SK-N-SH treated with all-trans-retinoic acid at 6 μM for 48 hours (cell line): ENCODE results near the gene C15orf39.
"Not testable (repeated sequence)": the region's sequence is repeated elsewhere in the genome, so short reads cannot be mapped to it uniquely, and the experiment has no call there.

Experiments
- ATAC-seq: fragments of 200-7000 bp; cut with Tn5 transposase; 3 replicates; pipeline ENCODE4 v1.9.1; 2020; ENCODE audit warnings: mild to moderate bottlenecking, moderate library complexity
- ARNTL ChIP-seq: fragments of 450-650 bp; formaldehyde crosslinking; IDR thresholded peaks from 2 replicates; pipeline ENCODE4 v1.5.0; 2020; ENCODE audit warnings: low read depth, mild to moderate bottlenecking, moderate library complexity, borderline replicate concordance
- BACH2 ChIP-seq: fragments of 250-450 bp; sonication (Bioruptor Pico); IDR thresholded peaks from 2 replicates; pipeline ENCODE4 v1.9.0; 2021; ENCODE audit warnings: mild to moderate bottlenecking, borderline replicate concordance
- CSDC2 ChIP-seq: fragments of 250-450 bp; sonication (Bioruptor Pico); IDR thresholded peaks from 2 replicates; pipeline ENCODE4 v1.5.0; 2020; ENCODE audit warnings: mild to moderate bottlenecking, moderate library complexity
- ESRRG ChIP-seq: fragments of 250-450 bp; sonication (Bioruptor Pico); IDR thresholded peaks from 2 replicates; pipeline ENCODE4 v1.6.1; 2021; ENCODE audit warnings: mild to moderate bottlenecking
- GLIS3 ChIP-seq: fragments of 250-450 bp; sonication (Bioruptor Pico); IDR thresholded peaks from 2 replicates; pipeline ENCODE4 v1.5.0; 2020; ENCODE audit warnings: mild to moderate bottlenecking, moderate library complexity
- PPARA ChIP-seq: fragments of 250-450 bp; sonication (Bioruptor Pico); IDR thresholded peaks from 2 replicates; pipeline ENCODE4 v1.5.0; 2020; ENCODE audit warnings: mild to moderate bottlenecking, borderline replicate concordance
- SNAI2 ChIP-seq: fragments of 250-450 bp; sonication (Bioruptor Pico); IDR thresholded peaks from 2 replicates; pipeline ENCODE4 v1.5.0; 2020; ENCODE audit warnings: mild to moderate bottlenecking, moderate library complexity
- TCF4 ChIP-seq: fragments of 250-450 bp; sonication (Bioruptor Pico); IDR thresholded peaks from 2 replicates; pipeline ENCODE4 v1.8.0; 2021; ENCODE audit warnings: mild to moderate bottlenecking, moderate library complexity, borderline replicate concordance
- TOX ChIP-seq: fragments of 250-450 bp; sonication (Bioruptor Pico); IDR thresholded peaks from 2 replicates; pipeline ENCODE4 v1.8.0; 2021; ENCODE audit warnings: mild to moderate bottlenecking, moderate library complexity, borderline replicate concordance
- ZFP3 ChIP-seq: fragments of 250-450 bp; sonication (Bioruptor Pico); IDR thresholded peaks from 2 replicates; pipeline ENCODE4 v1.5.0; 2020; ENCODE audit warnings: mild to moderate bottlenecking, moderate library complexity
- ZNF565 ChIP-seq: fragments of 450-650 bp; formaldehyde crosslinking; conservative IDR thresholded peaks from 2 replicates; pipeline ENCODE4 v1.5.0; 2020; ENCODE audit warnings: low read depth, mild to moderate bottlenecking, moderate library complexity
- TF ChIP-seq, protein P1 (sequence below): fragments of 250-450 bp; sonication (Bioruptor Pico); IDR thresholded peaks from 2 replicates; pipeline ENCODE4 v1.8.0; 2021; ENCODE audit warnings: low read depth, mild to moderate bottlenecking, moderate library complexity, borderline replicate concordance
- TF ChIP-seq, protein P2 (sequence below): fragments of 250-450 bp; sonication (Bioruptor Pico); IDR thresholded peaks from 2 replicates; pipeline ENCODE4 v1.8.0; 2020; ENCODE audit warnings: mild to moderate bottlenecking, moderate library complexity, borderline replicate concordance
- TF ChIP-seq, protein P3 (sequence below): fragments of 250-450 bp; sonication (Bioruptor Pico); IDR thresholded peaks from 2 replicates; pipeline ENCODE4 v1.5.1; 2021; ENCODE audit warnings: mild to moderate bottlenecking, moderate library complexity
- TF ChIP-seq, protein P4 (sequence below): fragments of 250-450 bp; sonication (Bioruptor Pico); IDR thresholded peaks from 2 replicates; pipeline ENCODE4 v1.5.0; 2020; ENCODE audit warnings: mild to moderate bottlenecking, moderate library complexity
- TF ChIP-seq, protein P5 (sequence below): fragments of 250-450 bp; sonication (Bioruptor Pico); IDR thresholded peaks from 2 replicates; pipeline ENCODE4 v1.5.1; 2020; ENCODE audit warnings: low read depth, mild to moderate bottlenecking, moderate library complexity

C15orf39 gene

DNA sequence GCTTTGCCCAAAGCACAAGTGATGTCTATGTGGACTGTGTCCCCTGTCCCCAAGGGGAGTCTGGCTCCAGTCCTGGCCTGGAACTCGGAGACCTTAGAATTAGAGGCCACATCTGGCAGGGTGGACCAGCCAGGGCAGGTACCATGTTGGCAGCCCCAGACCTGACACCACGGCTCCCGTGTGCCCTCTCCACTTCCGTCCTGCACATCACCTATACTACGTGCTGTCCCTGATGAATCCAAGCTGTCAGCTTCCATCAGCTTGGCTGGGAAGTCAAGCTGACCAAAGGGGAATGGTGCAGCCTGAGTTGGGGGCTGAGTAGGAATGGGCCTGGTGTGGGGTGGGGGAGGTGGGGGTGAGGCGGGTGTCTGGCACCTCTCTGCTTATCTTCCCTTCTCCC, 15.3 kb downstream of the C15orf39 start:
- no peak for TF ChIP-seq ARNTL (CRISPR knock-in tag)
- TF ChIP-seq, all 23 proteins: peak for 0
- ATAC-seq = no peak

DNA sequence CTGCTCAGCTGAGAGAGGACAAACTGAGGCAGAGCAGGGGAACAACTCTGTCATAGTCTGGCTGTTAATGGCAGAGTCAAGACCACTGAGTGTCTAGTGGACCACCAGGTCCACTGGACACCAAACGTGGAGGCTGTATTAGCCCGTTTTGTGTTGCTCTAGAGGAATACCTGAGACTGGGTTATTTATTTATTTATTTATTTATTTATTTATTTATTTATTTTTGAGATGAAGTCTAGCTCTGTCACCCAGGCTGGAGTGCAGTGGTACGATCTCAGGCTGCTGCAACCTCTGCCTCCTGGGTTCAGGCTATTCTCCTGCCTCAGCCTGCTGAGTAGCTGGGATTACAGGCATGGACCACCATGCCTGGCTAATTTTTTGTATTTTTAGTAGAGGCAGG, 15.9 kb downstream of the C15orf39 start:
- ATAC-seq = not testable (repeated sequence)

DNA sequence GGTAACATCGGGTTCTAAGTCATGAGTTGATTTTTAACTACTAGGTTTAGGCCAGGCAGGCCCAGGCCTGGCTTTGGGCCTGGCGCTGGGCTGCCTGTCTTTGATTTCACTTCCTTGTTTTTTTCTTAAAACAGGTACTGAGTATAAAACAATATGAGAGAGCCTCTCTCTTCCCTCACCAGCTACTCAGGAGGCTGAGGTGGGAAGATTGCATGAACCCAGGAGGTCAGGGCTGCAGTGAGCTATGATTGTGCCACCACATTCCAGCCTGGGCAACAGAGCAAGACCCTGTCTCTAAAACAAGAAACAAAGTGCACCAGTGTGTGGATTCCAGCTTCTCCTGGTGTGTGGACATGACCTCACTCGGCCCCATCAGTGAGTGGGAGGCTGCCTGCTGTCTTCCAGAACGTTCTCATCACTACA, 17.8 kb downstream of the C15orf39 start:
- ATAC-seq = not testable (repeated sequence)

DNA sequence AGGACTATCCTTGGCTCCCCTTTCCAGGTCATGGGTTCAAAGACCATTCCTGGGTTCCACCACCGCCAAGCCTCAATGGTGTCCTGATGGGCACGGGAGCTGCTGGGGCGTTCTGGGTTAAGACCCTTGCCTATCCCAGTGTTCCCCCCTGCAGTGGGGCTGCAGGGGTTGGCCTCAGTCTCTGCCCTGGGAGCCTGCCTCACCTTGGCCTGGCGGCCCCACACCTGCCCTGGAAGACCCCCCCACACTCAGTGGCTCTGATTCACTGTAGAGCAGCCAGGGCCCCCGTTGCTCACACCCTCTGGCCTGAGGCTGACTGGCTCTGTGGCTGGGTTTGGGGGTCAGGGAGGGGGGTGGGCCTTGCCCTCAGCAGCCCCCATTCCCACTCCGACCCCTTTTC, 22.0 kb downstream of the C15orf39 start:
- TF ChIP-seq SNAI2 (CRISPR knock-in tag) (no peak), ESRRG (no peak)
- TF ChIP-seq, protein P1, sequence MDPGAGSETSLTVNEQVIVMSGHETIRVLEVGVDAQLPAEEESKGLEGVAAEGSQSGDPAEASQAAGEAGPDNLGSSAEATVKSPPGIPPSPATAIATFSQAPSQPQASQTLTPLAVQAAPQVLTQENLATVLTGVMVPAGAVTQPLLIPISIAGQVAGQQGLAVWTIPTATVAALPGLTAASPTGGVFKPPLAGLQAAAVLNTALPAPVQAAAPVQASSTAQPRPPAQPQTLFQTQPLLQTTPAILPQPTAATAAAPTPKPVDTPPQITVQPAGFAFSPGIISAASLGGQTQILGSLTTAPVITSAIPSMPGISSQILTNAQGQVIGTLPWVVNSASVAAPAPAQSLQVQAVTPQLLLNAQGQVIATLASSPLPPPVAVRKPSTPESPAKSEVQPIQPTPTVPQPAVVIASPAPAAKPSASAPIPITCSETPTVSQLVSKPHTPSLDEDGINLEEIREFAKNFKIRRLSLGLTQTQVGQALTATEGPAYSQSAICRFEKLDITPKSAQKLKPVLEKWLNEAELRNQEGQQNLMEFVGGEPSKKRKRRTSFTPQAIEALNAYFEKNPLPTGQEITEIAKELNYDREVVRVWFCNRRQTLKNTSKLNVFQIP = no peak
- TF ChIP-seq, protein P2, sequence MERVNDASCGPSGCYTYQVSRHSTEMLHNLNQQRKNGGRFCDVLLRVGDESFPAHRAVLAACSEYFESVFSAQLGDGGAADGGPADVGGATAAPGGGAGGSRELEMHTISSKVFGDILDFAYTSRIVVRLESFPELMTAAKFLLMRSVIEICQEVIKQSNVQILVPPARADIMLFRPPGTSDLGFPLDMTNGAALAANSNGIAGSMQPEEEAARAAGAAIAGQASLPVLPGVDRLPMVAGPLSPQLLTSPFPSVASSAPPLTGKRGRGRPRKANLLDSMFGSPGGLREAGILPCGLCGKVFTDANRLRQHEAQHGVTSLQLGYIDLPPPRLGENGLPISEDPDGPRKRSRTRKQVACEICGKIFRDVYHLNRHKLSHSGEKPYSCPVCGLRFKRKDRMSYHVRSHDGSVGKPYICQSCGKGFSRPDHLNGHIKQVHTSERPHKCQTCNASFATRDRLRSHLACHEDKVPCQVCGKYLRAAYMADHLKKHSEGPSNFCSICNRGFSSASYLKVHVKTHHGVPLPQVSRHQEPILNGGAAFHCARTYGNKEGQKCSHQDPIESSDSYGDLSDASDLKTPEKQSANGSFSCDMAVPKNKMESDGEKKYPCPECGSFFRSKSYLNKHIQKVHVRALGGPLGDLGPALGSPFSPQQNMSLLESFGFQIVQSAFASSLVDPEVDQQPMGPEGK = no peak
- ATAC-seq = no peak

DNA sequence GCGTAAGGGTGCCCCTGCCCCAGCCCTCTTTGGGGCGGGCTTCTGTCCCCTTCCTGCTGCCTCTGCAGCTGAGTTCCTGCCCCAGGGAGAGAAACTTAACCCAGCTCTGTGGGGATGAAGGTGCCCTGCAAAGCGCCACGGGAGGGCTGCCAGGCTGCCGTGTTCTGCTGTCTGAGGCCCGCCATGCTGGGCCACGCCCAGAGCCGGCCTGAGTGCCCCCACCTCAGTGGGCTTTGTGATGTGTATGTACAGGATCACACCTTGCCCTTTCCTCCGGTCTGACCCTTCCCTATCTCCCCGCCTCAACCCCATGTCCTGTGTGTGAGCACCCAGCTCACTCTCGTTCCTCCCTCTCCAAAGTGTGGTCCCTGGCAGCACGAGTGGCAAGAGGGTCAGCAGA, 22.6 kb downstream of the C15orf39 start:
- TF ChIP-seq ZNF565 (CRISPR knock-in tag) = no peak
- no peak for TF ChIP-seq TCF4 (CRISPR knock-in tag)
- TF ChIP-seq, protein P3, sequence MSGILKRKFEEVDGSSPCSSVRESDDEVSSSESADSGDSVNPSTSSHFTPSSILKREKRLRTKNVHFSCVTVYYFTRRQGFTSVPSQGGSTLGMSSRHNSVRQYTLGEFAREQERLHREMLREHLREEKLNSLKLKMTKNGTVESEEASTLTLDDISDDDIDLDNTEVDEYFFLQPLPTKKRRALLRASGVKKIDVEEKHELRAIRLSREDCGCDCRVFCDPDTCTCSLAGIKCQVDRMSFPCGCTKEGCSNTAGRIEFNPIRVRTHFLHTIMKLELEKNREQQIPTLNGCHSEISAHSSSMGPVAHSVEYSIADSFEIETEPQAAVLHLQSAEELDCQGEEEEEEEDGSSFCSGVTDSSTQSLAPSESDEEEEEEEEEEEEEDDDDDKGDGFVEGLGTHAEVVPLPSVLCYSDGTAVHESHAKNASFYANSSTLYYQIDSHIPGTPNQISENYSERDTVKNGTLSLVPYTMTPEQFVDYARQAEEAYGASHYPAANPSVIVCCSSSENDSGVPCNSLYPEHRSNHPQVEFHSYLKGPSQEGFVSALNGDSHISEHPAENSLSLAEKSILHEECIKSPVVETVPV (CRISPR knock-in tag) = no peak
- TF ChIP-seq TOX (CRISPR knock-in tag) = no peak
- TF ChIP-seq CSDC2 (CRISPR knock-in tag) = no peak
- no peak for ATAC-seq

DNA sequence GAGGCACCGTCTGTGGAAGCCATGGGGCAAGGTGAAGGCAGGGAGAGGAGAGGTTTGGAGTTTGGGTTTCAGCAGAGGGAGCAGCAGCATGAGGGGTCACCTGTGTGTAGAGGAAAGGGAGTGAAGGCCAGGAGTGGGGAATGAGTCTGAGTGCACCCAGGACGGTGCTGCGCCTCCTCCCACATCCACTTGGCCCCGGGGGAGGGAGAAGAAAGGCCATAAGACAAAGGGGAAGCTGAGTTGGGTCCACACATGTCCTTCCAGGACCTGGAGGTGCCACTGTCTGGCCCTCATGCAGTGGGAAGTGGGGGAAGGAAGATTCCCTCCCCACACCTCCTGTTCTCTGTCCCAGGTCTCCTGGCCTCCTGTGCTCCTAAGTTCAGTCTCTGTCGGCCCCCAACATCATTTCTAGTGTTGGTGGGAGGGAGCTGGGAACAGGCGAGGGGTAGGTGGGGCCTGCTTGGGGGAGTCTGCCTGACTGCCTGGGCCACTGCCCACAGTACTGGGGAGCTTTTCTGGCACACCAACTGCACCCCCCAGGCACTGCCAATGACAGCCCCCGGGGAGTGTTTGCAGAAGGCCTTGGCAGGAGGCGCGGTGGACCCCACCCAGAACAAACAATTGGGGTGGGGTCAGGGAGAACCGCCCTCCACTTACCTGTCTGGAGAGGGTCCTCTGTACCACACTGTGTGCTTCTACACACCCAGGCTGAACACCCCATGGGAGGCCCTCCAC, 23.6 kb downstream of the C15orf39 start:
- not testable (repeated sequence) for ATAC-seq

DNA sequence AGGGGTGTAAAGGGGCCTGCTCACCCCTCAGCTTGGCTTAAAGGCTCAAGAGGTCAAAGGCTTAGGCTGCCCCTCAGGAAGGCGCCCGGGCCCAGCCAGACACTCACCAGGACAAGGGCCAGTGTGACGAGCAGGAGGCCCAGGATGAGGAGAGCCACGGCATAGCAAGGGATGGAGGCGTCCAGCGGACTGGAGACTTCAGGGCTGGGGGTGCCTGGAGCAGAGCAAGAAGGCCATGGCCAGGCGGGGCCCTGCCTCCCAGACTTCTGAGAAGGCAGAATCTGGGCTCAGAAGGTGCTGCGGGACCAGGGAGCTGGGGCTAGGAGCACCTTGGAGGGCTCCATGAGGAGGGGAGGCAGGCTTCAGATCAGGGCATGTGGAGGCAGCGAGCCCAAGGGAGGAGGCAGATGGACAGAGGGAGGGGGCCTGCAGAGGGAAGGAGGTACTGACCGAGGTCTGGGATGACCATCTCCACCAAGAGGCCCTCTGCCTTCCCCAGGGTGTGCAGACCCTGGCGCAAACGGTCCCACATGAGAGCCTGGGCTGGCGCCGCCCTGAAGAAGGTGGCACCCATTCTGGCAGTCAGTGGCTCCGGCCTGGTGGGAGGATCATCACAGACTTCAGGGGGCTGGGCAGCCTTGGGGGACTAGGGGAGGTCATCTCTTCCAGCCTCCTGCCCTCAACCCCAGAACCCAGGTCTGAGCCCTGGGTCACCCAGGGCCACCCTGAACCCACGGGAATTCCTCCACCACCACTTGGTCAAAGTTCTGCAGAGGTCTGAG, 24.5 kb downstream of the C15orf39 start:
- no peak for ATAC-seq
- no peak for TF ChIP-seq ZFP3 (CRISPR knock-in tag)
- TF ChIP-seq TCF4 (CRISPR knock-in tag) = no peak
- TF ChIP-seq CSDC2 (CRISPR knock-in tag) = no peak
- TF ChIP-seq PPARA (CRISPR knock-in tag) = no peak
- no peak for TF ChIP-seq BACH2 (CRISPR knock-in tag)
- no peak for TF ChIP-seq SNAI2 (CRISPR knock-in tag)
- no peak for TF ChIP-seq GLIS3 (CRISPR knock-in tag)
- no peak for TF ChIP-seq TOX (CRISPR knock-in tag)
- TF ChIP-seq, protein P4, sequence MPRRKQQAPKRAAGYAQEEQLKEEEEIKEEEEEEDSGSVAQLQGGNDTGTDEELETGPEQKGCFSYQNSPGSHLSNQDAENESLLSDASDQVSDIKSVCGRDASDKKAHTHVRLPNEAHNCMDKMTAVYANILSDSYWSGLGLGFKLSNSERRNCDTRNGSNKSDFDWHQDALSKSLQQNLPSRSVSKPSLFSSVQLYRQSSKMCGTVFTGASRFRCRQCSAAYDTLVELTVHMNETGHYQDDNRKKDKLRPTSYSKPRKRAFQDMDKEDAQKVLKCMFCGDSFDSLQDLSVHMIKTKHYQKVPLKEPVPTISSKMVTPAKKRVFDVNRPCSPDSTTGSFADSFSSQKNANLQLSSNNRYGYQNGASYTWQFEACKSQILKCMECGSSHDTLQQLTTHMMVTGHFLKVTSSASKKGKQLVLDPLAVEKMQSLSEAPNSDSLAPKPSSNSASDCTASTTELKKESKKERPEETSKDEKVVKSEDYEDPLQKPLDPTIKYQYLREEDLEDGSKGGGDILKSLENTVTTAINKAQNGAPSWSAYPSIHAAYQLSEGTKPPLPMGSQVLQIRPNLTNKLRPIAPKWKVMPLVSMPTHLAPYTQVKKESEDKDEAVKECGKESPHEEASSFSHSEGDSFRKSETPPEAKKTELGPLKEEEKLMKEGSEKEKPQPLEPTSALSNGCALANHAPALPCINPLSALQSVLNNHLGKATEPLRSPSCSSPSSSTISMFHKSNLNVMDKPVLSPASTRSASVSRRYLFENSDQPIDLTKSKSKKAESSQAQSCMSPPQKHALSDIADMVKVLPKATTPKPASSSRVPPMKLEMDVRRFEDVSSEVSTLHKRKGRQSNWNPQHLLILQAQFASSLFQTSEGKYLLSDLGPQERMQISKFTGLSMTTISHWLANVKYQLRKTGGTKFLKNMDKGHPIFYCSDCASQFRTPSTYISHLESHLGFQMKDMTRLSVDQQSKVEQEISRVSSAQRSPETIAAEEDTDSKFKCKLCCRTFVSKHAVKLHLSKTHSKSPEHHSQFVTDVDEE (CRISPR knock-in tag) = no peak
- TF ChIP-seq, protein P5, sequence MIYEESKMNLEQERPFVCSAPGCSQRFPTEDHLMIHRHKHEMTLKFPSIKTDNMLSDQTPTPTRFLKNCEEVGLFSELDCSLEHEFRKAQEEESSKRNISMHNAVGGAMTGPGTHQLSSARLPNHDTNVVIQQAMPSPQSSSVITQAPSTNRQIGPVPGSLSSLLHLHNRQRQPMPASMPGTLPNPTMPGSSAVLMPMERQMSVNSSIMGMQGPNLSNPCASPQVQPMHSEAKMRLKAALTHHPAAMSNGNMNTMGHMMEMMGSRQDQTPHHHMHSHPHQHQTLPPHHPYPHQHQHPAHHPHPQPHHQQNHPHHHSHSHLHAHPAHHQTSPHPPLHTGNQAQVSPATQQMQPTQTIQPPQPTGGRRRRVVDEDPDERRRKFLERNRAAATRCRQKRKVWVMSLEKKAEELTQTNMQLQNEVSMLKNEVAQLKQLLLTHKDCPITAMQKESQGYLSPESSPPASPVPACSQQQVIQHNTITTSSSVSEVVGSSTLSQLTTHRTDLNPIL = no peak

DNA sequence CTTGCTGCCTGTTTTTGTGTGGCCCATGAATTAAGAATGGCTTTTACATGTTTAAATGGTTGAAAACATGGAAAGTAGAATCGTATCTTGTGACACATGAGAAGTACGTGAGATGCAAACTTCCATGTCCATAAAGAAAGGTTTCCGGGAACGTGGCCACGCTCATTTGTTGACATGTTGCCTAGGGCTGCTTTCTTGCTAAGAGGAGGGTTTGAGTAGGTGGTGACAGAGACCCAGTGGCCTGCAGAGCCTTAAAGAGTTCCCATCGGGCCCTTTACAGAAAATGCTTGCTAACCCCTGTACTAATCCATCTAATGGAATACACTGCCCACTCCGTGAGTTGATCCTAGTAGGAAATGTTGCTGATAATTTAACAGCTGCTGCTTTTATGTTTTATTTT, 25.4 kb downstream of the C15orf39 start:
- ATAC-seq = not testable (repeated sequence)
